ENCODE measurements around the gene SMYD3. TPM values are rescaled to one million over a fixed set of nuclear protein-coding genes. Genes with fewer than 3 reads are reported as not detected.

The SMYD3 gene
- total RNA-seq, 4 donors from 2014 or later = 12.0 to 15.0 (median 13.2) TPM

GRCh38 chr1:246528933-246529731 lies 22.1 kb upstream of the SMYD3 start:
- no peak for TF ChIP-seq POLR2AphosphoS5 (IDR thresholded peaks at IDR 0.05)
- no peak for TF ChIP-seq EP300 (IDR thresholded peaks at IDR 0.05)
- H3K4me3 ChIP-seq = no peak overlapping the region
- H3K36me3 ChIP-seq = no peaks in the 10 kb centered on the region
- WGBS = 62% methylated on average over 8 of the region's 8 CpGs
- H3K27ac ChIP-seq (replicated peaks in 1 of 4) = no peak overlapping the region
- H3K9me3 ChIP-seq = peaks cover 0 to 9% (median 3%) of the 10 kb centered on the region in 4 donors
- H3K27me3 ChIP-seq = no peaks in the 10 kb centered on the region
- DNase-seq (ENCODE audit: extremely low spot score) = no peak
- no peaks in the 10 kb centered on the region for H3K4me1 ChIP-seq
- intact Hi-C loops (cut with DNase I) = no loop called here

- Histone ChIP-seq H3K36me3 (no peaks in the 10 kb centered on the region), H3K27me3 (no peaks in the 10 kb centered on the region)
- WGBS = 44% methylated on average over 3 of the region's 5 CpGs
Observed at GRCh38 chr1:246527402-246528088, 20.5 kb upstream of the SMYD3 start.

GRCh38 chr1:246526915-246527314 lies 19.8 kb upstream of the SMYD3 start:
- Histone ChIP-seq H3K27ac (replicated peaks in 1 of 4) (no peak overlapping the region), H3K9me3 (peaks cover 0 to 9% (median 3%) of the 10 kb centered on the region in 4 donors), H3K27me3 (no peaks in the 10 kb centered on the region), H3K36me3 (no peaks in the 10 kb centered on the region), H3K4me1 (no peaks in the 10 kb centered on the region), H3K4me3 (no peak overlapping the region)
- 79% methylated on average over 5 of the region's 7 CpGs for WGBS
- intact Hi-C loops (cut with DNase I) = no loop called here
- no peak for TF ChIP-seq CTCF (IDR thresholded peaks at IDR 0.05)
- no peak for TF ChIP-seq POLR2AphosphoS5 (IDR thresholded peaks at IDR 0.05)
- no peak for TF ChIP-seq POLR2A (IDR thresholded peaks at IDR 0.05; ENCODE audit: low read depth)
- TF ChIP-seq EP300 (IDR thresholded peaks at IDR 0.05) = no peak
- no peak for DNase-seq (ENCODE audit: extremely low spot score)

More at GRCh38 chr1:246527402-246528088, 20.5 kb upstream of the SMYD3 start:
- TF ChIP-seq POLR2A (IDR thresholded peaks at IDR 0.05; ENCODE audit: low read depth) (no peak), POLR2AphosphoS5 (IDR thresholded peaks at IDR 0.05) (no peak), CTCF (IDR thresholded peaks at IDR 0.05) (no peak), EP300 (IDR thresholded peaks at IDR 0.05) (no peak)
- H3K4me1 ChIP-seq = no peaks in the 10 kb centered on the region
- intact Hi-C loops (cut with DNase I) = no loop called here
- no peak overlapping the region for H3K4me3 ChIP-seq
- no peak for DNase-seq (ENCODE audit: extremely low spot score)
- peaks cover 0 to 9% (median 3%) of the 10 kb centered on the region in 4 donors for H3K9me3 ChIP-seq
- no peak overlapping the region for H3K27ac ChIP-seq (replicated peaks in 1 of 4)

GRCh38 chr1:246526380-246526779 lies 19.3 kb upstream of the SMYD3 start:
- Histone ChIP-seq H3K27ac (replicated peaks in 1 of 4) (no peak overlapping the region), H3K36me3 (no peaks in the 10 kb centered on the region), H3K4me1 (no peaks in the 10 kb centered on the region), H3K9me3 (peaks cover 0 to 9% (median 3%) of the 10 kb centered on the region in 4 donors), H3K4me3 (no peak overlapping the region), H3K27me3 (no peaks in the 10 kb centered on the region)
- TF ChIP-seq CTCF (IDR thresholded peaks at IDR 0.05) (no peak), EP300 (IDR thresholded peaks at IDR 0.05) (no peak), POLR2AphosphoS5 (IDR thresholded peaks at IDR 0.05) (no peak), POLR2A (IDR thresholded peaks at IDR 0.05; ENCODE audit: low read depth) (no peak)
- intact Hi-C loops (cut with DNase I) = no loop called here
- DNase-seq (ENCODE audit: extremely low spot score) = no peak
- WGBS = 89% methylated on average over 4 of the region's 4 CpGs

GRCh38 chr1:246519514-246519913 lies 12.4 kb upstream of the SMYD3 start:
- Histone ChIP-seq H3K4me3 (no peak overlapping the region), H3K9me3 (peaks cover 0 to 28% (median 27%) of the 10 kb centered on the region in 4 donors), H3K27ac (replicated peaks in 1 of 4) (no peak overlapping the region), H3K4me1 (no peaks in the 10 kb centered on the region), H3K27me3 (no peaks in the 10 kb centered on the region), H3K36me3 (no peaks in the 10 kb centered on the region)
- no peak for DNase-seq (ENCODE audit: extremely low spot score)
- WGBS = no CpG with 5 or more reads among the region's 1 CpG
- intact Hi-C loops (cut with DNase I) = no loop called here
- TF ChIP-seq CTCF (IDR thresholded peaks at IDR 0.05) = no peak
- TF ChIP-seq POLR2AphosphoS5 (IDR thresholded peaks at IDR 0.05) = no peak
- TF ChIP-seq POLR2A (IDR thresholded peaks at IDR 0.05; ENCODE audit: low read depth) = no peak
- TF ChIP-seq EP300 (IDR thresholded peaks at IDR 0.05) = no peak
